ENCODE measurements around the gene ZSWIM4.

ZSWIM4 gene

DNA sequence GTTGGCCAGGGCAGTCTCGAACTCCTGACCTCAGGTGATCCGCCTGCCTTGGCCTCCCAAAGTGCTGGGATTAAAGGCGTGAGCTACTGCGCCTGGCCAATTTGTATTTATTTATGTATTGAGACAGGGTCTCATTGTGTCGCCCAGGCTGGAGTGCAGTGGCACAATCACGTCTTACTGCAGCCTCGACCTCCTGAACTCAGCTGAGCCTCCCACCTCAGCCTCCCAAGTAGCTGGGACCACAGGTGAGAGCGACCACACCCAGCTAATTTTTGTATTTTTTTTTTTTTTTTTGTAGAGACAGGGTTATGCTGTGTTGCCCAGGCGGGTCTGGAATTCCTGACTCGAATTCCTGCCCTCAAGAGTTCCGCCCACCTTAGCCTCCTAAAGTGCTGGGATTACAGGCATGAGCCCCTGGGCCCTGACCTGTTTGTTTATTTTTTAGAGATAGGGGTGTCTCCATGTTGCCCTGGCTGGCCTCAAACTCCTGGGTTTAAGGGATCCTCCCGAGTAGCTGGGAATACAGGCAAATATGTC, 57.0 kb downstream of the ZSWIM4 start:
- peak; percentile 79 for DNase-seq

GRCh38 chr19:13856497-13856896, 61.3 kb downstream of the ZSWIM4 start:
- DNase-seq = no peak

DNA sequence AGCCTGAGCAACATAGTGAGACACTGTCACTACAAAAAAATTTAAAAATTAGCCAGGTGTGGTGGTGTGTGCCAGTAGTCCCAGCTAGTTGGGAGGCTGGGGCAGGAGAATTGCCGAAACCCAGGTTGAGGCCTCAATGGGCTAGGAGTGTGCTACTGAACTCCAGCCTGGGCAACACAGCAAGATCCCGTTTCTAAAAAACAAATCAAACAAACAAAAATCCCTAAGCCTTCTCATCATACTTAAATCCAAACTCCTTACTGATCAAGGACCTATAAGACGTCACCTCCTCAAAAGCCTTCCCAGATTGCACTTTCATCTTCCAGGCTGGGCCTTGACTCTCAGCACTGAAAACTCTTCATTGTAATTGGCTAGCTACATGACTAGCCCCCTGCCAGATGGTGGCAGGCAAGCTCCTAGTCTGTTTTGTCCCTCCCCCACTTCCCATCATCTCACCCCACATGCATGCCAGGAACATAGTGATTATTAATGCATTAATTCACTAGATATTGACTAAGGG, 64.2 kb downstream of the ZSWIM4 start:
- DNase-seq = peak; percentile 53

GRCh38 chr19:13860679-13861391, 65.6 kb downstream of the ZSWIM4 start:
- no peak for DNase-seq

GRCh38 chr19:13861392-13861713, 66.1 kb downstream of the ZSWIM4 start:
- no peak for DNase-seq

DNA sequence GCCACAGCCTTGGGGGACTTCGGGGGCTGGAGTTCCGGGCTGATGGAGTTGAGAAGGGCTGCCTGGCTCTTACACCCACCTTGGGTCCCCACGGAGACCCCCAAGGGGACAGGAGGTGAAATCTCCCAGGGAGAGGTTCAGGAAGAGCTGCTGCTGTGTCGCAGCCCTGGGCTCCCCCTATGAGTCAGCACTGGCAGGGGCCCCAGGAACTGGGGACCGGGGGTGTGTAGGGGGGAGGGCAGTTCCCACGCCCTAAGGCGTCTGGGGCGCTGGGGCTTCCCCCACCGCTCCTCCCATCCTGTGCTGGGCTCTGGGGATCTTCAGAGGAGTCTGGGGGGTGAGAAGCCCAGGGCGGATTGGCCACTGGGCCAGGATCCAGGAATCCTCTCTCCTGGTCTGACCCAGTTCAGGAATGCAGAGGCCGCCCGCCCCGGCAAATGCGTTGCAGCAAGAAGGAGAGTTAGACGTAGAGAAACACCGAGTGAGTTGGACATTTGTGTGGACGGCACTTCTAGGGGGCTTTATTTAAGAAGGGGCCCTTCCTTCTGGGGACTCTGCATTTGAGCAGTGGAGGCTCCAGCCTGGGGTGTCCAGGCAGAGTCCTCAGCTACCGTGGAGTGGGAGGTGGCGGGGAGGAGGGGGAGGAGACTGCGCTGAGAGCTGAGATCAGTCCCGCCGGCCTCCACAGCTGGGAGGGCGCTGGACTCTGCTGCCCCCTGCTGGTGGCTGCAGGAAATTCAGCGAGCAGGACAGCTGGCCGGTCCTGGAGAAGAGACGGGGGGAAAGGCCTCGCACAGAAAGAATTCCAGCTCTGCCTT, 66.7 kb downstream of the ZSWIM4 start:
- peak; percentile 93 for DNase-seq

DNA sequence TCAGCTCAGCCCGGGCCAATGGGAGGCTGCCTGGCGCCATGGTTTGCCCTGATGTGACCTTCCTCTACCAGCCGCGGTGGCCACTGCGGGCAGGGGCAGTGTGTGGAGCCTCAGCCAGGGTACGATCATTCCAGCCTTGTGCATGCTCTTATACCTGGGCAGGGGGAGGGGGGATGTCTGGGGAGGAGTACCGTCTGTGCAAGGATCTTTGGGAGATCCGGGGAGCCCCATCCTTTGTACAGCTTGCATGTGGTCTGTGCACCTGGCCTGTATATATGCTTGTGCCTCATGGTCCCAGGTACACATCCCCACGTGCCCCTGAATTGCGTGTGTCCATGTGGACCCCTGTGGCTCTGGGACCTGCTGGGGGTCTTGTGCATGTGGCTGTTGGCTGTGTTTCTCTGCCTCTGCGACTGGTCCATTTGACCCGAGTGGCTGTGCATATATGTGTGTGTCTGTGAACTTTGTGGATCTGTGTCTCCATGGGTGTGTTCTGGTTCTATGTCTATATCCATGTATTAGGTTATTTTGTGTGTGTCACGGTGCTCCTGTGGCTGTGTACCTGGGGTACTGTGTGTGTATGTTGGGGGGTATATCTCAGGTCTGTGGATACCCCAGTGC, 68.9 kb downstream of the ZSWIM4 start:
- no peak for DNase-seq

DNA sequence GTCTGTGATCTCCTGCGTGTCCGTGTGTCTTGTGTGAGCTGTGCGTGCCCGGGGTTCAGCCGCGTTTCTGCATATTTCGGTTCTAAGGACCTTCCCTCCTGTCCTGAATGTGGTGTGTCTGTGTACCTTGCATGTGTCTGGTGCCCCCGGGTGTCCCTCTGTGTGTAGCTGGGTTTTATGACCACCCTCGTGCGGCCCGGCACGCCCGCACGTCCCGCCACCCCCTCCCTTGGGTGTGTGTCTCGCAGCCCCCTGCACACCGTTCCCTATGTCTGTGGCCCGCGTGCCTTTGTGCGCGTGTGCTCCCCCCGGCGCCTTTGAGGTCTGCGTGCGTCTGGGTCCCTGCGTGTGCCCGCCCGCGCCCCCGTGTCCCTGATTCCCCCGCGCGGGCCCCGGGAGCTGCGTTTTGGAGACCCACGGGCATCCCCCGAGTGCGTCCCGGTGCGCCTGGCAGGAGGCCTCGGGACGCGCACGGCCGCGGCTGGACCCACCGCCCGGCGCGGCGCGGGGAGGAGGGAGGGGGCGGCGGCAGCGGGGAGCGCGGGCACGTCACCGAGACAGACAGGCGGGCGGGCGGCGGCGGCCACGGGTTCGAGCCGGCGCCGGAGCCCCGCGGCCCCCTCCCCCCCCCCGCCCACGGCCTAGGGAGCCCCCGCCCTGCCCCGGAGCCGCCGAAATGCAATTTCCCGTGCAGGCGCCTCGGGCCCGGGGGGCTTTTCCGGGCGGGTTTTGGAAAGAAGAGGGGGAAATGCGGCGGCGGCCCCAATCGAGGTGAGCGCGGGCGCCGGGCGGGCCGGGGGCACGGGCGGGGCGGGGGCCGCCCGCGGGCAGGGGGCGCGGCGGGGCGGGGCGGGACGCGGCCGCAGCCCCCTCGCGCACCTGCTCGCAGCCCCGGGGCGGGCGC, 69.7 kb downstream of the ZSWIM4 start:
- DNase-seq = no peak

GRCh38 chr19:13865571-13866462, 70.6 kb downstream of the ZSWIM4 start:
- no peak for DNase-seq

DNA sequence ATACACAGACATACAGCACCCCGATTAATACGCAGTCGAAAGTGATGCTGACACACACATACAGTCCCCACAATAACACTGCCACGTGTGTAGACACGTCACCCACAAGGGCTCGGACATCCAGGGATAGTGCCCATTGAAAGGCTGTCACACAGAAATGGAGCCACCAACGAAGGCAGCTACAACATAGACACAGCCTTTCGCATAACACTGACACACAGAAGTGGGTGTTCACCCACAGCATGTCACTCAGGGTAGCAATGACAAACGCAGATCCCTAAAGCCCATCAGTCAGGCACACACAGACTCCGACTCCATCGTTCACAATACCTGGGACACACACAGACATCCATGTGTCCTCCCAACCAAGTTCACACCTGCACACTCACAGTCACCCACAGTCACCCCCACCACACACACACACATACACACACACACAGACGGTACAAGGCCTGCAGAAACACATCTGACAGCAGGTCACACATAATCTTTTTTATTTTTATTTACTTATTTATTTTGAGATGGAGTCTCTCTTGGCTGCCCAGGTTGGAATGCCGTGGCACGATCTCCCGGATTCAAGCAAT, 71.3 kb downstream of the ZSWIM4 start:
- DNase-seq = no peak

GRCh38 chr19:13868663-13869062, 73.4 kb downstream of the ZSWIM4 start:
- no peak for DNase-seq

DNA sequence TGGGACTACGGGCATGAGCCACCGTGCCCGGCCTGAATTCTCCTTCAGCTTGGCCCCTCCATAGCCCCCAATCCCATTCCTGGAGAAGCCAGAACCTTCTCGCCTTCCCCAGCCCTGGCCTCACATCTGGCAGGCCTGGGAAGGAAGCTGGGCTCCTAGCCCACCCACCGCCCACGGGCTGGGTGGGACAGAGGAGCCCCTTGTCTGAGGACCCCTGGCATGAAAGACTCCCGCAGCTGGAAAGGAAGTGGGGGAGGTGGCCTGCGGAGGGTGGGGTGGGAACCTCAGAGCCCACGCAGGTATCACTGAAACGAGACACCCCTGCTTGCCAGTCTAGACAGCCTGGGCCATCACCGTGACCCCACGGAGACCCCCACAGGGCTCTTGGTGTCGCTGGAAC, 74.0 kb downstream of the ZSWIM4 start:
- no peak for DNase-seq

DNA sequence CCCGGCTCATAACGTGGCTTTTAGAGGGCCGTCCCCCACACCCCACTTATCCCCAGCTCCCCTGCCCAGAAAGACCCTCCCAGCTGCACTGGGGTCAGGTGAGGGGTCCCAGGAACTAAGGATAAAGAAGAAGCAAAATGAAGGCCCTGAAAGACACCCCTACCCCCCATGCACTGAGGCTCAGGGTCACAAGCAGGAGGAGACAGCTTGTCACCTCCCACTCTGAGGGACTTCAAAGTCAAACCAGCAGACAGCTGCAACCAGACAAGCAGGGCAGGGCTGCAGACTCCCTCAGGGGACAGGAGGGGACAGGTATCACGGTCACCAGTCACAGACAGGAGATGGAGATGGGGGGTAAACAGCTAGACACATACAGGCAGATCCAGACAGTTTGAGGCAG, 75.6 kb downstream of the ZSWIM4 start:
- DNase-seq = no peak

- no peak for DNase-seq
These were observed 77.1 kb downstream of the ZSWIM4 start for GRCh38 chr19:13872339-13872694.

- no peak for DNase-seq
These were observed 77.6 kb downstream of the ZSWIM4 start for GRCh38 chr19:13872695-13873389.

DNA sequence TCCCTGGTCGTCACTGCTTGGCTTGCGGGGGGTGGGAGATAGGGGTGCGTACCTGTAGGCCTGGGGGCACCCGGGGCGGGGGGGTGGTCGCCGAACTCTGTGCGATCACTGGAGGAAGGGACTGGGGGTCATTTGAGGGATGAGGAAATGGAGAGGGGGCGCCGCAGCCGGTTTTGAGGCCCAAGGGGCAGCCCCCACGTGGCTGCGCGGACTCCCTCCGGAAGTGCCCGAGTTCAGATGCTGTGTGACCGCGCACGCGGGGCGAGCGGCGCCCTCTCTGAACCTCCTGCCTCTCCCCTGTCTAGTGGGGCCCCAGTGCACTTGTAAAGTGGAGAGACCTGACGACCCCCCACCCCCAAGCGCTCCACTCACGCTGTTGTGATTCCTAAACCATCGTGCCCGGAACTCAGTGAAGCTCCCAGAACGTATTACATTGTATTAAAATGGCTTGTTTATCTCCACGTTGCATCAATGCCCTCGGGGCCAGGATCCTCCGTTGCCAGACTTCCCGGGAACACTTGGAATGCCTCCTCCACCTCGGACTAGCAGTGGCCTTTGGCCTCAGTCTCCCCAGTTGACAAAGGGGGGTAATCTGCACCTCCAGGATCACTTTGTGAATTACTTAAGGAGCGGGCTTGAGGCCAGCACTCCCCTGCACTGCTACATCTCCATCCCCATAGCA, 78.7 kb downstream of the ZSWIM4 start:
- no peak for DNase-seq

DNA sequence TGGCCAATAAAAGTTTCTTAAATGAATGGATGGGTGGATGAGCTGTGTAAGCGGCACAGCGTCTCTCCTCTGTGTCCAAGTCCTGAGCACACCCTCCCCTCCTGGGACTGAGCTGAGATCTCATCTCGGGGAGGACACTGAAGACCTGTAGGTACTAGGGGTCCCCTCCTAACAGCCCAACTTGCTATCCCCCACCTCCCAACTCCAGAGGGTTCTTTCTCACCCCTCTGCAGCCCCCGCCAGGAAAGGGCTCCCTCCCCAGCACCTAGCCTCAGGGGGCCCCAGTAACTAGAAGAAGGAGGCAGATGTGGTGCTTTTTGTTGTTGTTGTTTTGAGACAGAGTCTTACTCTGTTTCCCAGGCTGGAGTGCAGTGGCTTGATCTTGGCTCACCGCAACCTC, 80.6 kb downstream of the ZSWIM4 start:
- DNase-seq = no peak

DNA sequence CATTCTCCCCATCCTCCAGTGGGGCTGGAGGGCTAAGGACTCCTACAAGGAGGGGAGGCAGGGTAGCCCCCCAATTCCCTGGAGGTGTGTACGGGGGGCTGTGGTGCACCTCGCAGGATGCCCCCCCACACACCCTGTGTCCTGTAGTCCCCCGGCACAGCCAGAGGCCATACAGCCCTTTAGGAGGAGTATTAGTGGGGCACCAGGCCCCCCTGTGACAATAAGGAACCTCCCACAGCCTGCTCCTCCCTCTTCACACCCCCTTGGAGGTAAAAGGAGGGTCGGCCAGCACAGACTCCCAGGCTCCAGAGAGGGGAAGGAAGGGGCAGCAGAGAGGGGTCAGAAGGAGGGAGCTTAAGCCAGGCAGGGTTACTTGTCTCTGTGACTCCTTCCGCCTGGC, 81.6 kb downstream of the ZSWIM4 start, which contains the start of gene NANOS3:
TSS of gene NANOS3 (plus strand) at position 301 of the 400 bp plus-strand sequence. CDS start 115 bp downstream, outside the sequence.
- no peak for DNase-seq

DNA sequence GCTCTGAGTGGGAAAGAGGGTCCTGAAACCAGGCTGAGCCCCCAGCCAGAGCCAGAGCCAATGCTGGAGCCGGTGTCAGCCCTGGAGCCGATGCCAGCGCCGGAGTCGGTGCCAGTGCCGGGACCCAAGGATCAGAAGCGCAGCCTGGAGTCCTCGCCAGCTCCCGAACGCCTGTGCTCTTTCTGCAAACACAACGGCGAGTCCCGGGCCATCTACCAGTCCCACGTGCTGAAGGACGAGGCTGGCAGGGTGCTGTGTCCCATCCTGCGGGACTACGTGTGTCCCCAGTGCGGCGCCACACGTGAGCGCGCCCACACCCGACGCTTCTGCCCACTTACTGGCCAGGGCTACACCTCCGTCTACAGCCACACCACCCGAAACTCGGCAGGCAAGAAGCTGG, 82.1 kb downstream of the ZSWIM4 start:
- DNase-seq = no peak
